HepG2 (cell line): Measurements from ENCODE around the gene NRSN2. TPM values are rescaled to one million over a fixed set of nuclear protein-coding genes. Genes with fewer than 3 reads are reported as not detected.

Experiments used
- HOXA7 ChIP-seq: sonication (generic); formaldehyde crosslinking; IDR thresholded peaks from 2 replicates; pipeline ENCODE4 v1.8.1; 2022; ENCODE audit warnings: mild to moderate bottlenecking, missing genetic modification reagents, moderate library complexity
- HOXD1 ChIP-seq: sonication (generic); formaldehyde crosslinking; IDR thresholded peaks from 2 replicates; pipeline ENCODE4 v1.5.0; 2020; ENCODE audit warnings: missing genetic modification reagents
- MTF1 ChIP-seq: sonication (generic); formaldehyde crosslinking; IDR thresholded peaks from 2 replicates; pipeline ENCODE4 v1.5.0; 2020; ENCODE audit warnings: missing genetic modification reagents
- SALL1 ChIP-seq: sonication (generic); formaldehyde crosslinking; IDR thresholded peaks from 2 replicates; pipeline ENCODE4 v1.8.0; 2022; ENCODE audit warnings: mild to moderate bottlenecking, missing genetic modification reagents
- SPEN ChIP-seq: sonication (generic); formaldehyde crosslinking; IDR thresholded peaks from 2 replicates; pipeline ENCODE4 v1.5.1; 2020; ENCODE audit warnings: low read depth, mild to moderate bottlenecking, missing genetic modification reagents
- TEAD3 ChIP-seq: optimal IDR thresholded peaks from 2 replicates; pipeline ENCODE3; 2016; ENCODE audit warnings: borderline replicate concordance
- ZHX2 ChIP-seq, 2 experiments: sonication (generic) in 1 of 2; formaldehyde crosslinking in 1 of 2; IDR thresholded peaks; 2 replicates each; pipeline versions ENCODE4 v1.6.1 to v1.9.0; 2014 to 2022; ENCODE audit warnings: antibody characterized with exemption in 1 of 2, borderline replicate concordance in 1 of 2, inconsistent platforms in 1 of 2, low read depth in 1 of 2, missing genetic modification reagents in 1 of 2
- ZNF234 ChIP-seq: sonication (generic); formaldehyde crosslinking; conservative IDR thresholded peaks from 2 replicates; pipeline ENCODE4 v1.5.1; 2020; ENCODE audit warnings: mild to moderate bottlenecking, missing genetic modification reagents
- ZNF30 ChIP-seq: sonication (generic); formaldehyde crosslinking; IDR thresholded peaks from 2 replicates; pipeline ENCODE4 v1.5.0; 2020; ENCODE audit warnings: mild to moderate bottlenecking, missing genetic modification reagents
- ZNF350 ChIP-seq: sonication (generic); formaldehyde crosslinking; IDR thresholded peaks from 2 replicates; pipeline ENCODE4 v1.4.0; 2020; ENCODE audit warnings: mild to moderate bottlenecking, low read depth, missing genetic modification reagents, borderline replicate concordance
- polyA plus RNA-seq, 8 experiments: library from polyadenylated mRNA; depleted of rRNA in 3 of 8; stranded (reverse) in 7 of 8; unstranded in 1 of 8; fragments of >200 nt; fragmentation: Illumina TruSeq in 4 of 8; extraction: Trizol in 4 of 8; gene quantifications; 2 replicates each; pipeline versions ENCODE4 v1.2.1 to v1.2.3, GENCODE V29; 2011 to 2016; ENCODE audit warnings: low read depth in 4 of 8, missing spikeins in 1 of 8, mixed read lengths in 1 of 8; ENCODE audit not compliant: insufficient read depth in 1 of 8
- total RNA-seq, 5 experiments: library from RNA; depleted of rRNA; stranded (reverse); fragments of >200 nt; fragmentation: Illumina TruSeq; extraction: Trizol; gene quantifications; 2 replicates each; pipeline ENCODE4 v1.2.3, GENCODE V29; 2016; ENCODE audit warnings: low read depth in 1 of 5
- TF ChIP-seq, protein P1 (sequence below): sonication (generic); formaldehyde crosslinking; IDR thresholded peaks from 2 replicates; pipeline ENCODE4 v1.5.1; 2020; ENCODE audit warnings: missing genetic modification reagents, mild to moderate bottlenecking, borderline replicate concordance
- TF ChIP-seq, protein P2 (sequence below): sonication (generic); formaldehyde crosslinking; IDR thresholded peaks from 2 replicates; pipeline ENCODE4 v1.5.0; 2020; ENCODE audit warnings: missing genetic modification reagents
- TF ChIP-seq, protein P3 (sequence below): sonication (generic); formaldehyde crosslinking; IDR thresholded peaks from 2 replicates; pipeline ENCODE4 v1.4.0; 2020; ENCODE audit warnings: missing genetic modification reagents, borderline replicate concordance

Gene NRSN2
- total and polyA plus RNA-seq, 2 of the 13 experiments (the other 11 are each of a cell fraction or from before 2014, with no cell fraction given): 32.3 to 49.4 TPM

DNA sequence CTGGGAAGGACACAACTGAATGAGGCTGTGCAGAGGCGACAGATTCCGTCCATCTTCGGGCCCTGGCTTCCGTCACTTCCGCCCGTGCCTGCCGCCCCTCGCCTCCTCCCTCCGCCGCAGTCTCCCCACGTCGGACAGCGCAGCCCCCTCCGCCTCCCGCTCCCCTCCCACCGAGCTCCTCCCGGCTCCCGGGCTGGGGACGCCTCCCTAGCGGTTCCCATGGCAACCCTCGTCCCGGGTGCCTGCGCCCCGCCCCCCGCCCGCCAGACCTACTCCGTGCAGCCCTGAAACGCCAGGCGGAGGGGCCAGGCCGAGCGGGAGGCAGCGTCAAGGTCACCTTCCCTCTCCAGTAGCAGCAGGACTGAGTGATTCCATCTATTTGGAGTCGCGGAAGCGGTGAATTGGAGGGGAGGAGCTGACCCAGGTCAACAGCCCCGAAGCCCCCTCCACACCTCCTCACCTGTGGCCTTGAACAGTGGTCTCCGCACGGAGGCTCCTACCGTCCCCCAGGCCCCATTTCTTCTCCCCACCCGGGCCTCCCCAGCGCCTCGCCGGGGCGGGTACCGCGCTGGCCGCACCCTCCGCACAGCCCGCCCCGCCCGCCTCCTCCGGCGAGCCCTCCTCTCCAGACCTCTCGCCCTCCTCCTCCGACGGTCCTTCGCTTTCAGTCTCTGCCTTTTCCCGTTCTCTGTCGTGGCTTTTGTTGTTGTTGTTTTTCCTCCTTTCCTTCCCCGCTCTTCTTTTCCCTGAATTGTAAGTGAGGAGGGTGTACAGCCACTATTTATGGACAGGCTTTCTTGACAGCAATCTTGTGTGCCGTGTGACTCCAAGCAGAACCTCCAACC lies 951 bp downstream of the NRSN2 start (continued):
- TF ChIP-seq ZHX2 (IDR thresholded peaks at IDR 0.05; ENCODE audit: low read depth) (peak; percentile 67; the same call in 1 of the 2 replicates), ZHX2 (CRISPR knock-in tag; IDR thresholded peaks at IDR 0.05; ENCODE audit: borderline replicate concordance) (peak; percentile 80; the same call in 1 of the 2 replicates), ZNF30 (no peak), ZNF350 (peak; percentile 96), HOXD1 (CRISPR knock-in tag) (peak; percentile 98), SPEN (CRISPR knock-in tag) (peak; percentile 93), HOXA7 (no peak), ZNF234 (CRISPR knock-in tag) (0 out of 2 replicates have a peak, but pooled peaks have one; percentile 58), TEAD3 (CRISPR knock-in tag) (peak; percentile 85), MTF1 (CRISPR knock-in tag) (0 out of 2 replicates have a peak, but pooled peaks have one; percentile 14), SALL1 (CRISPR knock-in tag) (peak; percentile 97)
- TF ChIP-seq, protein P1, sequence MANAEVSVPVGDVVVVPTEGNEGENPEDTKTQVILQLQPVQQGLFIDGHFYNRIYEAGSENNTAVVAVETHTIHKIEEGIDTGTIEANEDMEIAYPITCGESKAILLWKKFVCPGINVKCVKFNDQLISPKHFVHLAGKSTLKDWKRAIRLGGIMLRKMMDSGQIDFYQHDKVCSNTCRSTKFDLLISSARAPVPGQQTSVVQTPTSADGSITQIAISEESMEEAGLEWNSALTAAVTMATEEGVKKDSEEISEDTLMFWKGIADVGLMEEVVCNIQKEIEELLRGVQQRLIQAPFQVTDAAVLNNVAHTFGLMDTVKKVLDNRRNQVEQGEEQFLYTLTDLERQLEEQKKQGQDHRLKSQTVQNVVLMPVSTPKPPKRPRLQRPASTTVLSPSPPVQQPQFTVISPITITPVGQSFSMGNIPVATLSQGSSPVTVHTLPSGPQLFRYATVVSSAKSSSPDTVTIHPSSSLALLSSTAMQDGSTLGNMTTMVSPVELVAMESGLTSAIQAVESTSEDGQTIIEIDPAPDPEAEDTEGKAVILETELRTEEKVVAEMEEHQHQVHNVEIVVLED (CRISPR knock-in tag): peak; percentile 90
- TF ChIP-seq, protein P2, sequence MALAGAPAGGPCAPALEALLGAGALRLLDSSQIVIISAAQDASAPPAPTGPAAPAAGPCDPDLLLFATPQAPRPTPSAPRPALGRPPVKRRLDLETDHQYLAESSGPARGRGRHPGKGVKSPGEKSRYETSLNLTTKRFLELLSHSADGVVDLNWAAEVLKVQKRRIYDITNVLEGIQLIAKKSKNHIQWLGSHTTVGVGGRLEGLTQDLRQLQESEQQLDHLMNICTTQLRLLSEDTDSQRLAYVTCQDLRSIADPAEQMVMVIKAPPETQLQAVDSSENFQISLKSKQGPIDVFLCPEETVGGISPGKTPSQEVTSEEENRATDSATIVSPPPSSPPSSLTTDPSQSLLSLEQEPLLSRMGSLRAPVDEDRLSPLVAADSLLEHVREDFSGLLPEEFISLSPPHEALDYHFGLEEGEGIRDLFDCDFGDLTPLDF (CRISPR knock-in tag): peak; percentile 49; the same call in 1 of the 2 replicates
- TF ChIP-seq, protein P3, sequence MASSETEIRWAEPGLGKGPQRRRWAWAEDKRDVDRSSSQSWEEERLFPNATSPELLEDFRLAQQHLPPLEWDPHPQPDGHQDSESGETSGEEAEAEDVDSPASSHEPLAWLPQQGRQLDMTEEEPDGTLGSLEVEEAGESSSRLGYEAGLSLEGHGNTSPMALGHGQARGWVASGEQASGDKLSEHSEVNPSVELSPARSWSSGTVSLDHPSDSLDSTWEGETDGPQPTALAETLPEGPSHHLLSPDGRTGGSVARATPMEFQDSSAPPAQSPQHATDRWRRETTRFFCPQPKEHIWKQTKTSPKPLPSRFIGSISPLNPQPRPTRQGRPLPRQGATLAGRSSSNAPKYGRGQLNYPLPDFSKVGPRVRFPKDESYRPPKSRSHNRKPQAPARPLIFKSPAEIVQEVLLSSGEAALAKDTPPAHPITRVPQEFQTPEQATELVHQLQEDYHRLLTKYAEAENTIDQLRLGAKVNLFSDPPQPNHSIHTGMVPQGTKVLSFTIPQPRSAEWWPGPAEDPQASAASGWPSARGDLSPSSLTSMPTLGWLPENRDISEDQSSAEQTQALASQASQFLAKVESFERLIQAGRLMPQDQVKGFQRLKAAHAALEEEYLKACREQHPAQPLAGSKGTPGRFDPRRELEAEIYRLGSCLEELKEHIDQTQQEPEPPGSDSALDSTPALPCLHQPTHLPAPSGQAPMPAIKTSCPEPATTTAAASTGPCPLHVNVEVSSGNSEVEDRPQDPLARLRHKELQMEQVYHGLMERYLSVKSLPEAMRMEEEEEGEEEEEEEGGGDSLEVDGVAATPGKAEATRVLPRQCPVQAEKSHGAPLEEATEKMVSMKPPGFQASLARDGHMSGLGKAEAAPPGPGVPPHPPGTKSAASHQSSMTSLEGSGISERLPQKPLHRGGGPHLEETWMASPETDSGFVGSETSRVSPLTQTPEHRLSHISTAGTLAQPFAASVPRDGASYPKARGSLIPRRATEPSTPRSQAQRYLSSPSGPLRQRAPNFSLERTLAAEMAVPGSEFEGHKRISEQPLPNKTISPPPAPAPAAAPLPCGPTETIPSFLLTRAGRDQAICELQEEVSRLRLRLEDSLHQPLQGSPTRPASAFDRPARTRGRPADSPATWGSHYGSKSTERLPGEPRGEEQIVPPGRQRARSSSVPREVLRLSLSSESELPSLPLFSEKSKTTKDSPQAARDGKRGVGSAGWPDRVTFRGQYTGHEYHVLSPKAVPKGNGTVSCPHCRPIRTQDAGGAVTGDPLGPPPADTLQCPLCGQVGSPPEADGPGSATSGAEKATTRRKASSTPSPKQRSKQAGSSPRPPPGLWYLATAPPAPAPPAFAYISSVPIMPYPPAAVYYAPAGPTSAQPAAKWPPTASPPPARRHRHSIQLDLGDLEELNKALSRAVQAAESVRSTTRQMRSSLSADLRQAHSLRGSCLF (CRISPR knock-in tag): no peak
